Measurements from ENCODE around the gene ERG.

The ERG gene

DNA sequence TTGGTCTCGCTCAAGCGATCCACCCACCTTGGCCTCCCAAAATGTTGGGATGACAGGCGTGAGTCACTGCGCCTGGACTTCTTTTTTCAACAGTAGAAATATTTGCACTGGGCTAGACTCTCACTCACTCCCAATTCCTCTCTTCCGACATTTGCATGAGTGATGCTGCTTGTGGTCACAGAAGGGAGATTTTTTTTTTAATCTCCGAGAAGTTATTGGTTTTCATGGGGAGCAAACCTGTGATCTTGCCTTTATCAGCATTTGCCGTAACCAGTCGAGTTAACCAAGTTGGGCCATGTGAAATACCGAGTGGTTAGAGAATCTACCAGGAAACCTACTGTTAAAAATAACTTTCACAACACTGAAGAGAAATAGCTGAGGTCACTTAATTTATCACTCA is 21.1 kb downstream of the ERG start:
- TF ChIP-seq, protein P1, sequence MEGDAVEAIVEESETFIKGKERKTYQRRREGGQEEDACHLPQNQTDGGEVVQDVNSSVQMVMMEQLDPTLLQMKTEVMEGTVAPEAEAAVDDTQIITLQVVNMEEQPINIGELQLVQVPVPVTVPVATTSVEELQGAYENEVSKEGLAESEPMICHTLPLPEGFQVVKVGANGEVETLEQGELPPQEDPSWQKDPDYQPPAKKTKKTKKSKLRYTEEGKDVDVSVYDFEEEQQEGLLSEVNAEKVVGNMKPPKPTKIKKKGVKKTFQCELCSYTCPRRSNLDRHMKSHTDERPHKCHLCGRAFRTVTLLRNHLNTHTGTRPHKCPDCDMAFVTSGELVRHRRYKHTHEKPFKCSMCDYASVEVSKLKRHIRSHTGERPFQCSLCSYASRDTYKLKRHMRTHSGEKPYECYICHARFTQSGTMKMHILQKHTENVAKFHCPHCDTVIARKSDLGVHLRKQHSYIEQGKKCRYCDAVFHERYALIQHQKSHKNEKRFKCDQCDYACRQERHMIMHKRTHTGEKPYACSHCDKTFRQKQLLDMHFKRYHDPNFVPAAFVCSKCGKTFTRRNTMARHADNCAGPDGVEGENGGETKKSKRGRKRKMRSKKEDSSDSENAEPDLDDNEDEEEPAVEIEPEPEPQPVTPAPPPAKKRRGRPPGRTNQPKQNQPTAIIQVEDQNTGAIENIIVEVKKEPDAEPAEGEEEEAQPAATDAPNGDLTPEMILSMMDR (conservative IDR thresholded peaks at IDR 0.05; ENCODE audit: low read depth, low read length), result no peak
- no peak overlapping the region for H3K4me3 ChIP-seq (ENCODE audit: low read length)
- no peak for DNase-seq (ENCODE audit: low read depth)

DNA sequence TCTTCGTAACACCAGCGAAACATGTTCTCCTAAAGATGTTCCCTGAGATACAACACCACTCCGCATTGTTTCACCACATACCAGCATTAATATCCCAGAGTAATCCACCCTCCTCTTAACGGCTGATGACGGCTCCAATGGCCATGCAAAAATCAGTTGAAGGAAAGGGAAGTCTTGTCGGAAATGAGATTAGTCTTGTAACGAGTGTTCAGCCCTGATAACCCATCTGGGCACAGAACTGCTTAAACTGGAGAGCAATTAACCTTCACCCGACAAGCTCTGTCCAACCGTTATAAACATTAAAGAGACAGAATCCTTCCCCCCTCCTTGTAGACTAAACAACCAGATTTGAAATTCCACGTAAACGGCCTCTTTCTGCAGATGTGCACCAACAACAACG is 21.9 kb downstream of the ERG start:
- DNase-seq (ENCODE audit: low read depth), result no peak
- H3K4me3 ChIP-seq (ENCODE audit: low read length), result no peak overlapping the region
- TF ChIP-seq, protein P1 (conservative IDR thresholded peaks at IDR 0.05; ENCODE audit: low read depth, low read length), result no peak

DNA sequence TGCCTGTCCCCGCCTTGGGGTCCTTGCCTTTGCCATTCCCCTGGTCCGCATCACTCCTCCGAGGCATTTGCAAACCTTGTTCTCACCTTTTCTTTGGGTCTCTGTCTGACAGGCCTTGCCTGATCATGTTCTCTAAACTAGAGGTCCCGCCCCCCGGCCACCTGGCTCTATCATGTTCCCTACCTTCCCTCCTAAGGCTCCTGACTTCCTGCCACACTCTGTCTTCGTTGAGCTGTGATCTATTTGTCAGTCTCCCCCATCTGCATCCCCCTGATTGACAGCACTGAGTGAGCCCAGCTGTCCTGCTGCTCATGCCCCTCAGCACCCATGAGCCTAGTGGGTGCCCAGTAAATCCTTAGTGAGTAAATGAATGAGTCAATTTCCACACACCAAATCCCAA is 22.8 kb downstream of the ERG start:
- H3K4me3 ChIP-seq (ENCODE audit: low read length), result no peak overlapping the region
- TF ChIP-seq, protein P1 (conservative IDR thresholded peaks at IDR 0.05; ENCODE audit: low read depth, low read length), result no peak
- no peak for DNase-seq (ENCODE audit: low read depth)

DNA sequence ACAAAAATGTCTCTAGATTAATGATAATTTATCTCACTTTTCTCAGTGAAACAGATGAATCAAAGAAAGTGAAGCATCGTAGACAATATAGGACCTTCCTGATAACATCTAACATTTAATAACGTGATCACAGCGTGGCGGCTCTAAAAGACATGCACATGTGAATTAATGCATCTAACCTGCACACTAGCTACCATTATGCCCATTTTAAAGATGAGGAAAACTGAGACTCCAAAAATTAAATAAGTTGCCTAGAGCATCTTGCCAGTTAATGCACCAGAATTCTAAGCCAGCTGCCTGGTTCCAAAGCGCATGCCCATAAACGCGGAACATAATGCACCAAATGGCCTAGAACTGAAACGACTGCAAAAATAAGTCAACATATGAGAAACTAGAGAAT is 23.5 kb downstream of the ERG start:
- TF ChIP-seq, protein P1 (conservative IDR thresholded peaks at IDR 0.05; ENCODE audit: low read depth, low read length), result no peak
- DNase-seq (ENCODE audit: low read depth), result no peak
- no peak overlapping the region for H3K4me3 ChIP-seq (ENCODE audit: low read length)

DNA sequence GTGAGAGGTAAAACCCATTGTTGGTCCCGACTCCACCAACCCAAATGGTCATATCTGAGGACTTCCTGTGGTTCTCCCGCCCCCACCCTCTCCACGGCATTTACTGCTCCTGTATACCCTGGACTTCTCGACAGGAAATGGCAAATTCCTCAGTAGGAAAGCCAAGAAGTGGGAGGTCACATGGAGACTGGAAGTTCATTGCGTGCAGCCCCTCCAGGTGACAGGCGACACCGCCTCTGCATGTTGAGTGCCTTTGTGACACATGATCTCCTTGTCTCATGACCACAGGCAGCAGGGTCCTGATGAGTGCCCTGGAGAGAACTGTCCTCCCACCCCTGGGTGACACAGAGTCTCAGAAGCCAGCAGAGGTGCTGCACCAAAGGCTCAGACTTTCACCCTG is 24.2 kb downstream of the ERG start:
- no peak for DNase-seq (ENCODE audit: low read depth)
- H3K4me3 ChIP-seq (ENCODE audit: low read length), result no peak overlapping the region
- TF ChIP-seq, protein P1 (conservative IDR thresholded peaks at IDR 0.05; ENCODE audit: low read depth, low read length), result no peak

DNA sequence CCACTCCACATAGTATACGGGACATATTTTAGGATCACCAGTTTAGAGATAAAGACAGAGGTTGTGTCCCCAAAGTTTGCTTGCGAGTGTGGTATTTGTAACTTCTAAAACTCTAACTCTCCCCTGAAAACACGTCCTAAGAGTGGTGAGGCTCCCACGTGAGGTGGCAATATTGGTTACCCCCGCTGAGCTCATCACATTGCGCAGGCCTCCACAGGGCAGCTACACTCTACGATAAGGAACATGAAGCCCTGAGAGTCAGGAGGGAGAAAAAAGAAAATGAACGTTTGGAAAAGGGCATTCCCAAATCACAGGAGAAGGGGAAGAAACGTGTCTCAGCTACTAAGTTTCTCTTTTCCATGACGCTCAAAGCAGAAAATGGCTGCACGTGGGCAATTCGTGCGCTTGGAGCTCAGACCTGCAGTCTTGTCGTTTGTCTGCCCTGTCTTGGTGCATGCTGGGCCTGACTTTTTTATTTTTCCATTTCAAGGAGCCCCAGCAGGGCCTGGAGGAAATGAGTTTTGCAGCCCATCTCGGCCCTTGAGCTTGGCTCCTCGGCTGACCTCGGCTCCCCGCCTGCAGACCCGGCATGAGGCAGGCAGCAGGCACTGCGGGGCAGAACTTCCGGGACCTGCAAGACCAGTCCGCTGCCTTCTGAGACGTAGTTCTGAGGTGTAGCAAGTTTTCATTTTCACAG is 25.7 kb downstream of the ERG start:
- no peak for DNase-seq (ENCODE audit: low read depth)
- no peak overlapping the region for H3K4me3 ChIP-seq (ENCODE audit: low read length)
- TF ChIP-seq, protein P1 (conservative IDR thresholded peaks at IDR 0.05; ENCODE audit: low read depth, low read length), result no peak

DNA sequence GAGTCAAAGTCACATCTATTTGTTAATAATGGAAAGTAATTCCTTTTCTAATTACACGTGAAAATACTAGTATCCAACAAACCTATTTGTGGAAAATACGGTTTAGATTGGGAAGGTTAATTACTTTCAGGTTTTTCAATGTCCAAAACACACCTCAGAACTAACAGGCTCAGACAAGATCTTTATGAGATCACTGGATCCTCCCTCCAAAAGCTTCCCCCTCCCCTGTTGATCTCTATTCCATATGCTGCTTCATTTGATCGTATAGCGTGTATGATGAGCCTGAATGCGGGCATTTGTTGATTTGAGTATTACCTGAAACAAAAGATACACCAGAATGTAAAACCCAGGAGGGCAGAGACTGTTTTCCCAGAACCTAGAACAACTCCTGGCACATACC is 26.5 kb downstream of the ERG start:
- TF ChIP-seq, protein P1 (conservative IDR thresholded peaks at IDR 0.05; ENCODE audit: low read depth, low read length), result no peak
- DNase-seq (ENCODE audit: low read depth), result no peak
- no peak overlapping the region for H3K4me3 ChIP-seq (ENCODE audit: low read length)

Data from retinal pigment epithelial cell (primary cell).